ENCODE data around the gene SELE. TPM values are rescaled to one million over a fixed set of nuclear protein-coding genes. Genes with fewer than 3 reads are reported as not detected.

Gene SELE
- total and polyA plus RNA-seq, 4 donors: 0.09 to 4.2 (median 3.3) TPM

DNA sequence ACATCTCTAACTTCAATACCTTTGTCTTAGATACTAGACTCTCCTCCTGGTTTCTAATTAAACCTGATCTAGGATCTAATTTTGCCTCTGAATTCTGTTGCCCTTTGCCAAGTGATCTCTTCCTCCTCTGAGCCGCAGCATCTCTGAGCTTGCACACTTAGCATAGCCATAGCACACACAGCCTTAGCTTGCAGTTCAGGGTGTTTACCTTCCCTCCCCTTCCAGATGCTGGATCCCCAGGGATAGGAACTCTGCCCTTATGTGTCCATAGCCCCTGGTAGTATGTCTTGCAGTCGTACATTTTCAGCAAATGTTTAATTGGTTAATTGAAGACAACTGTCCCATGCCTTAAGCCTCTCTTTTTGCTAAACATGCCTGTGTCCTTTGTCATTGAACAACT, 52.7 kb downstream of the SELE start:
- 61% methylated on average over 2 of the region's 2 CpGs for WGBS
- no peak overlapping the region for H3K27ac ChIP-seq (ENCODE audit: low read depth in 1 of 2, low read length in 2 of 2)
- no peaks in the 10 kb centered on the region for H3K9me3 ChIP-seq (ENCODE audit: control insufficient read depth in 4 of 4, low read length in 3 of 4)
- H3K9ac ChIP-seq (ENCODE audit: low read depth in 1 of 2, low read length in 2 of 2): no peak overlapping the region
- H3K4me1 ChIP-seq (ENCODE audit: control insufficient read depth in 4 of 4, insufficient read depth in 4 of 4, low read length in 3 of 4): no peaks in the 10 kb centered on the region
- TF ChIP-seq JUND (IDR thresholded peaks at IDR 0.05): no peak
- no peak for TF ChIP-seq RAD21 (IDR thresholded peaks at IDR 0.05)
- TF ChIP-seq FOXA1 (IDR thresholded peaks at IDR 0.05): no peak
- TF ChIP-seq EGR1 (IDR thresholded peaks at IDR 0.05; ENCODE audit: low read depth in 2 of 2): no peak
- TF ChIP-seq YY1 (IDR thresholded peaks at IDR 0.05): no peak
- TF ChIP-seq HNF4A (conservative IDR thresholded peaks at IDR 0.05): no peak
- TF ChIP-seq FOXA2 (IDR thresholded peaks at IDR 0.05): no peak
- TF ChIP-seq, protein P1, sequence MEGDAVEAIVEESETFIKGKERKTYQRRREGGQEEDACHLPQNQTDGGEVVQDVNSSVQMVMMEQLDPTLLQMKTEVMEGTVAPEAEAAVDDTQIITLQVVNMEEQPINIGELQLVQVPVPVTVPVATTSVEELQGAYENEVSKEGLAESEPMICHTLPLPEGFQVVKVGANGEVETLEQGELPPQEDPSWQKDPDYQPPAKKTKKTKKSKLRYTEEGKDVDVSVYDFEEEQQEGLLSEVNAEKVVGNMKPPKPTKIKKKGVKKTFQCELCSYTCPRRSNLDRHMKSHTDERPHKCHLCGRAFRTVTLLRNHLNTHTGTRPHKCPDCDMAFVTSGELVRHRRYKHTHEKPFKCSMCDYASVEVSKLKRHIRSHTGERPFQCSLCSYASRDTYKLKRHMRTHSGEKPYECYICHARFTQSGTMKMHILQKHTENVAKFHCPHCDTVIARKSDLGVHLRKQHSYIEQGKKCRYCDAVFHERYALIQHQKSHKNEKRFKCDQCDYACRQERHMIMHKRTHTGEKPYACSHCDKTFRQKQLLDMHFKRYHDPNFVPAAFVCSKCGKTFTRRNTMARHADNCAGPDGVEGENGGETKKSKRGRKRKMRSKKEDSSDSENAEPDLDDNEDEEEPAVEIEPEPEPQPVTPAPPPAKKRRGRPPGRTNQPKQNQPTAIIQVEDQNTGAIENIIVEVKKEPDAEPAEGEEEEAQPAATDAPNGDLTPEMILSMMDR (IDR thresholded peaks at IDR 0.05; ENCODE audit: low read depth, low read length, missing input control): no peak
- TF ChIP-seq ATF3 (IDR thresholded peaks at IDR 0.05): no peak
- no peak for TF ChIP-seq HNF4G (IDR thresholded peaks at IDR 0.05)
- TF ChIP-seq, protein P2, sequence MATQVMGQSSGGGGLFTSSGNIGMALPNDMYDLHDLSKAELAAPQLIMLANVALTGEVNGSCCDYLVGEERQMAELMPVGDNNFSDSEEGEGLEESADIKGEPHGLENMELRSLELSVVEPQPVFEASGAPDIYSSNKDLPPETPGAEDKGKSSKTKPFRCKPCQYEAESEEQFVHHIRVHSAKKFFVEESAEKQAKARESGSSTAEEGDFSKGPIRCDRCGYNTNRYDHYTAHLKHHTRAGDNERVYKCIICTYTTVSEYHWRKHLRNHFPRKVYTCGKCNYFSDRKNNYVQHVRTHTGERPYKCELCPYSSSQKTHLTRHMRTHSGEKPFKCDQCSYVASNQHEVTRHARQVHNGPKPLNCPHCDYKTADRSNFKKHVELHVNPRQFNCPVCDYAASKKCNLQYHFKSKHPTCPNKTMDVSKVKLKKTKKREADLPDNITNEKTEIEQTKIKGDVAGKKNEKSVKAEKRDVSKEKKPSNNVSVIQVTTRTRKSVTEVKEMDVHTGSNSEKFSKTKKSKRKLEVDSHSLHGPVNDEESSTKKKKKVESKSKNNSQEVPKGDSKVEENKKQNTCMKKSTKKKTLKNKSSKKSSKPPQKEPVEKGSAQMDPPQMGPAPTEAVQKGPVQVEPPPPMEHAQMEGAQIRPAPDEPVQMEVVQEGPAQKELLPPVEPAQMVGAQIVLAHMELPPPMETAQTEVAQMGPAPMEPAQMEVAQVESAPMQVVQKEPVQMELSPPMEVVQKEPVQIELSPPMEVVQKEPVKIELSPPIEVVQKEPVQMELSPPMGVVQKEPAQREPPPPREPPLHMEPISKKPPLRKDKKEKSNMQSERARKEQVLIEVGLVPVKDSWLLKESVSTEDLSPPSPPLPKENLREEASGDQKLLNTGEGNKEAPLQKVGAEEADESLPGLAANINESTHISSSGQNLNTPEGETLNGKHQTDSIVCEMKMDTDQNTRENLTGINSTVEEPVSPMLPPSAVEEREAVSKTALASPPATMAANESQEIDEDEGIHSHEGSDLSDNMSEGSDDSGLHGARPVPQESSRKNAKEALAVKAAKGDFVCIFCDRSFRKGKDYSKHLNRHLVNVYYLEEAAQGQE (IDR thresholded peaks at IDR 0.05): no peak
- TF ChIP-seq NR2F2 (IDR thresholded peaks at IDR 0.05): no peak
- TF ChIP-seq TAF1 (conservative IDR thresholded peaks at IDR 0.05): no peak
- no peaks in the 10 kb centered on the region for H3K36me3 ChIP-seq (ENCODE audit: control insufficient read depth in 4 of 4, insufficient read depth in 3 of 4, low read depth in 1 of 4, low read length in 3 of 4)
- peaks cover 0 to 3% (median 0%) of the 10 kb centered on the region in 4 donors for H3K27me3 ChIP-seq (ENCODE audit: control insufficient read depth in 4 of 4, insufficient read depth in 4 of 4, low read length in 3 of 4)
- H3K4me3 ChIP-seq (ENCODE audit: low read depth in 1 of 3, low read length in 3 of 3): no peak overlapping the region
- no peak for DNase-seq (ENCODE audit: low spot score)

DNA sequence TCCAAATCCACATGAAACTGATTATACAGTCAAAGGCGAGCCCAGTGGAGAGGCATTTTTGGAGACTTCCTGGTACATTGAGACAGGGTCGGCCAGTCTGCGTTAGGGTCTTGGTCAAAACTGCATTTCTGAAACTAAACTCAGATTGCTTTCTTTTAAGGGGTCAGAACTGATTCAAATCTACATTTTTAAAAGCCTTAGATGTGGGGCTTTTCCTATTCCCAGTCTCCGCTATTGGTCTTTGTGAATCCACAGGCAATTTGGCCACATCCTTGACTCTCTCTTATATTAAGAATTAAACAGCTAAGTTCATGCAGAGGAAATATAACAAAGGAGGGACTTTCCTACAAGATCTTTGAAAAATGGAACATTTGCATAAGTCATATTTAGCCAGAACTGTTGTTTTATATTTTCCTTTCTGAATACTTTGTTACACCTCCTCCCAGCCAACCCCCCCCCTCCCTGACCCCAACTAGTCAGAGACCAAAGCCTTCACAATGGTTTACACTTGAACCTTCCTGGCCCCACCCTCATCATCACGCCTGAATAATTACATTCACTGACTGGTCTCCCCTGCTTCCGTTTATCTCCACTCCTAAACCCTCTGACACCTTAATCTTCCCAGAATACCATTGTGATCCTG, 53.4 kb downstream of the SELE start:
- 65% methylated on average over 6 of the region's 6 CpGs for WGBS
- Histone ChIP-seq H3K9me3 (ENCODE audit: control insufficient read depth in 4 of 4, low read length in 3 of 4) (no peaks in the 10 kb centered on the region), H3K27ac (ENCODE audit: low read depth in 1 of 2, low read length in 2 of 2) (no peak overlapping the region), H3K4me3 (ENCODE audit: low read depth in 1 of 3, low read length in 3 of 3) (no peak overlapping the region), H3K9ac (ENCODE audit: low read depth in 1 of 2, low read length in 2 of 2) (no peak overlapping the region), H3K36me3 (ENCODE audit: control insufficient read depth in 4 of 4, insufficient read depth in 3 of 4, low read depth in 1 of 4, low read length in 3 of 4) (no peaks in the 10 kb centered on the region), H3K4me1 (ENCODE audit: control insufficient read depth in 4 of 4, insufficient read depth in 4 of 4, low read length in 3 of 4) (no peaks in the 10 kb centered on the region), H3K27me3 (ENCODE audit: control insufficient read depth in 4 of 4, insufficient read depth in 4 of 4, low read length in 3 of 4) (peaks cover 0 to 3% (median 0%) of the 10 kb centered on the region in 4 donors)
- no peak for DNase-seq (ENCODE audit: low spot score)
- TF ChIP-seq FOXA2 (IDR thresholded peaks at IDR 0.05): no peak
- no peak for TF ChIP-seq HNF4G (IDR thresholded peaks at IDR 0.05)
- TF ChIP-seq, protein P1 (IDR thresholded peaks at IDR 0.05; ENCODE audit: low read depth, low read length, missing input control): no peak
- TF ChIP-seq NR2F2 (IDR thresholded peaks at IDR 0.05): no peak
- TF ChIP-seq RAD21 (IDR thresholded peaks at IDR 0.05): no peak
- TF ChIP-seq RXRA (IDR thresholded peaks at IDR 0.05): no peak
- TF ChIP-seq EGR1 (IDR thresholded peaks at IDR 0.05; ENCODE audit: low read depth in 2 of 2): no peak
- TF ChIP-seq, protein P3, sequence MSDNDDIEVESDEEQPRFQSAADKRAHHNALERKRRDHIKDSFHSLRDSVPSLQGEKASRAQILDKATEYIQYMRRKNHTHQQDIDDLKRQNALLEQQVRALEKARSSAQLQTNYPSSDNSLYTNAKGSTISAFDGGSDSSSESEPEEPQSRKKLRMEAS (IDR thresholded peaks at IDR 0.05): no peak
- TF ChIP-seq, protein P2 (IDR thresholded peaks at IDR 0.05): no peak
- no peak for TF ChIP-seq FOXA1 (IDR thresholded peaks at IDR 0.05)
- TF ChIP-seq, protein P4, sequence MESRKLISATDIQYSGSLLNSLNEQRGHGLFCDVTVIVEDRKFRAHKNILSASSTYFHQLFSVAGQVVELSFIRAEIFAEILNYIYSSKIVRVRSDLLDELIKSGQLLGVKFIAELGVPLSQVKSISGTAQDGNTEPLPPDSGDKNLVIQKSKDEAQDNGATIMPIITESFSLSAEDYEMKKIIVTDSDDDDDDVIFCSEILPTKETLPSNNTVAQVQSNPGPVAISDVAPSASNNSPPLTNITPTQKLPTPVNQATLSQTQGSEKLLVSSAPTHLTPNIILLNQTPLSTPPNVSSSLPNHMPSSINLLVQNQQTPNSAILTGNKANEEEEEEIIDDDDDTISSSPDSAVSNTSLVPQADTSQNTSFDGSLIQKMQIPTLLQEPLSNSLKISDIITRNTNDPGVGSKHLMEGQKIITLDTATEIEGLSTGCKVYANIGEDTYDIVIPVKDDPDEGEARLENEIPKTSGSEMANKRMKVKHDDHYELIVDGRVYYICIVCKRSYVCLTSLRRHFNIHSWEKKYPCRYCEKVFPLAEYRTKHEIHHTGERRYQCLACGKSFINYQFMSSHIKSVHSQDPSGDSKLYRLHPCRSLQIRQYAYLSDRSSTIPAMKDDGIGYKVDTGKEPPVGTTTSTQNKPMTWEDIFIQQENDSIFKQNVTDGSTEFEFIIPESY (IDR thresholded peaks at IDR 0.05): no peak
- no peak for TF ChIP-seq YY1 (IDR thresholded peaks at IDR 0.05)
- TF ChIP-seq SP1 (IDR thresholded peaks at IDR 0.05): no peak
- TF ChIP-seq HNF4A (conservative IDR thresholded peaks at IDR 0.05): no peak
- no peak for TF ChIP-seq TAF1 (conservative IDR thresholded peaks at IDR 0.05)
